Daoy (cell line): Measurements from ENCODE around the gene SNX10. TPM values are rescaled to one million over a fixed set of nuclear protein-coding genes. Genes with fewer than 3 reads are reported as not detected.

Experiments used
- DNase-seq: peaks from one replicate; pipeline ENCODE4 v3.0.0-alpha.2; 2015; ENCODE audit warnings: low read depth
- total RNA-seq: library from RNA; depleted of rRNA; stranded (reverse); fragments of >200 nt; shearing (Covaris generic); gene quantifications from 2 replicates; pipeline ENCODE4 v1.2.3, GENCODE V29; 2014; rRNA removed

The SNX10 gene
- total RNA-seq, 1 experiment from 2014 or later = 54.2 TPM

DNA sequence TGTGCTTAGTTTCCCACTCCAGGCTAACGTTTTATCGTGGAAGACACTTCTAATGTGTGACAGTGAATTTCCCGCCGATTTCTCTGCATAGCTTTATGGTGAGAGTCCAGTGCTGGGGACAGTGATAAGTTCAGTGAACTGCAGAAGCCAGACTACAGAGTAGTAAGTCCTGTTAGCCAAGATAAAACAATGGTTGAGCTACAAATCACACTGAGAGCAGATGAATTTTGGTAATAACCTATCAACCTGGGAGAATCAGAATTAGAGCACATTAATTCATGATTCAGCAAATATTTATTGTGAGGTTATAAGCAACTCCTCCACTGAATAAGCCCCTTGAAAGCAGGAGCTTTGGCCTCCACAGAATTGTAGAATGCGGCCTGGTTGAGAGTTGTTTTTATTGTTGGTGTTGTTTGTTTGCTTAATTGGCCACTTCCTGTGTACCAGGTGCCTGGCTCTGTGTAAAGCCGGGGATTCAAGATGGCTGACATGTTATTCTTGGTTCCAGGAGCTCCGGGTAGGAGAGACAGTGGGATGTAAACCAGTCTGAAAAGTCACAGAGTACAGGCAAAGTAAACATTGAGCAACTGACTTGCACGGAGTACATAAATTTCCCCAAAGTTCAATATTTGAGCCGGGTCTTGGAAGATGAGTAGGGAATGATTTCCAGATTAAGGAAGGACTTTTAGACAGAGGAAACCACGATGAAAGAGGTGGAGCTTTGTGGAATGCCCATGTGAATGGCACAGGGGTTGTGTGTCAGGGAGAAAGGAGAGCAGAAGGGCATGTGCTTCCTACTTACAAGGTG is 112.7 kb downstream of the SNX10 start:
- DNase-seq = no peak

DNA sequence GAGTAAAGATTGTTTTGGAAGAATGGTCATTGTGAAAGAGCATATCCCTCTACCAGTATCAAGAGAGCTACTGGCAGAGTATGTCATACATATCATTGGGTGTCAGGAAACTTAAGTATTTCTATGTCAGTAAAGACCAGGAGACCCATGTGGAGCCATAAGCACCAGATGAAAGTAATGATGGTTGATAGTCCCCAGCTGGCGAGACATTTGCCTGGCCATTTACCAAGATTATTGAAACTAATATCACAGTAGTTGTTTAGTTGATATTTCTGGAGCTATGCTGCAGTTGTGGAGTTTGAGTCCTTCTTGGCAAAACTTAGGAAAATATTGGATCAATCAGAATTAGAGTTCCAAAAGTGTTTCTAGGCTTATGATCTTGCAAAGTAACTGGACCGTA is 114.8 kb downstream of the SNX10 start:
- no peak for DNase-seq

DNA sequence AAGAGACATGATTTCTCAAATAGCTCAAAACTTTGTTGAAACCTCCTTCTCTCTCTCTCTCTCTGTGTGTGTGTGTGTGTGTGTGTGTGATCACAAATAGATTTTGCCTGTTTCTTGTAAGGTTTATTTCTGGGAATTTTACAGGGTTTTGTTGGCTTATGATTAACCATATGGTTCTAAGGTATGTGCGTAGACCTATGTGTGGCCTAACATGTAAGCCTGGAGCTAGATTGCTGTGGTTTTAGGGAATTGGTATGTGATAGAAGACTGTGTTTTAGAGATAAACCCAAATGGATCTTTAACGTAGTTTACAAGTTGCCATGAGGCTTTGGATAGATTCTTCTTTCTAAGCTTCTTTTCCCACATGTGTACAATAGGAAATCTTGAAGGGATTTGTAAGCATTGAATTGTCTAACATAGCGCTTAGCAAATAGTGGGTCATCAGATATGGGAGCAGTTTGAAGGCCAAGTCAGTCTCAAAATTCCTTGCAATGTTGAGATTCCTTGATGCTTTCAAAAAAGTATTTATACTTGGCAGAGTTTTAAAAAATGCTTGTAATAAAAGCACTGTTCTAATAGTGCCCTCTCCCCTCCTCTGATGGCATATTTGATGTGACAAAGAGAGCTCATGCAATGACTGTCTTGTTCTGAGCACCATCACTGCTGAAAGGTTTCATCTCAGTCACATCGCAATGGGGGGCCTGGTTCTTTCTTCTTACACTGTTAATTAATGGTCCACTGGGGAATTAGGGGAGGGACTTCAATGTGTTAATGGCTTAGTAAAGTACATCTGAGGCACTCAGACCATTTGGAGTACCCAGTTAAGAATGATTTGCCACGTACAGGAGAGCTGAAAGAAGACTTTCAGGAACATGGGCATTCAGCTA is 118.2 kb downstream of the SNX10 start:
- no peak for DNase-seq

DNA sequence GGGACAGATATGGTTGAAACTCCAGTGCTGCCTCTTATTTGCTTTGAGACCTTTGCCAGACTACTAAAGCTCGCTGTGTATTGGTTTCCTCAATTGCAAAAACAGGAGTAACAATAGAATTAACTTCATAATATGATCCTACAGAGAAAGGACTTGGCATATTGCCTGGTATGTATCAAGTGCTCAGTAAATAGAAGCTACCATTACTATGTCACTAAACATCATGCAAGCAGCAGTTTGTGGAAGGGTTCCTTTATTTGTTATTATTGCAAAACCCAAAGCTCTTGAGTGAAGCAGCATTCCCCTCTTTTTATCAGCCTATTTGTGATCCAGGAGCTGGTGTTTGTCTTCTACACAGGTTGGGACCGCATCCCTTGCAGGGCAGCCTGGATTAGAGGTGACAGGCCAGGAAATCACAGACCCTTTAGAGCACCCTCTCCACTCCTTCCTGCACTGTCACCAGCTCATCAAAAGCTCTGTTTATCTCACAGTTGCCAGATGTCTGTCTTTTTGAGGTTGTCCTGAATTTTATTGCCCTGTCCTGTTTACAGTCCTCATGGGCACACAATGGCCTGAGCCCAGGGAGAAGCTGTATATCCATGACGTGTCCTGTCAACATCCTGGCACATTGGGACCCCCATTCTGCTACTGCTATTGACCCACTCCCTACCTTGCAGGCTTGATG is 121.5 kb downstream of the SNX10 start:
- no peak for DNase-seq

DNA sequence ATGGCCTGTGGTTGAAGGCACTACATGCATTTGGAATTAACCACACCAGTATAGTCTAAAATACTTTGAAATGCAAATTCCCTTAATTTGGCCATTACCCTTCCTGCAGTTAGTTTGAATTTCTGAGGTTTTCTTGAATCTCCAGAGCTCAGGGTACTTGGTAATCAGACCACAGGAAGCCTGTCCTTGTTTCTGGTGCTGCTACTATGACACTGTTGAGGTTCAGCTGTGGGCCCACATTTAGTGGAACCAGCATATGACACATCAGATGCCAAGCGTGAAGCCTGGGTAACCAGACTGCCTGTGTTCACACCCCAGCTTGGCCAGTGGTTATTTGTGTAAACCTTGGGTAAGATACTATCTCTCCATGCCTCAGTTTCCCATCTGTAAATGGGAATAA is 124.3 kb downstream of the SNX10 start:
- no peak for DNase-seq

DNA sequence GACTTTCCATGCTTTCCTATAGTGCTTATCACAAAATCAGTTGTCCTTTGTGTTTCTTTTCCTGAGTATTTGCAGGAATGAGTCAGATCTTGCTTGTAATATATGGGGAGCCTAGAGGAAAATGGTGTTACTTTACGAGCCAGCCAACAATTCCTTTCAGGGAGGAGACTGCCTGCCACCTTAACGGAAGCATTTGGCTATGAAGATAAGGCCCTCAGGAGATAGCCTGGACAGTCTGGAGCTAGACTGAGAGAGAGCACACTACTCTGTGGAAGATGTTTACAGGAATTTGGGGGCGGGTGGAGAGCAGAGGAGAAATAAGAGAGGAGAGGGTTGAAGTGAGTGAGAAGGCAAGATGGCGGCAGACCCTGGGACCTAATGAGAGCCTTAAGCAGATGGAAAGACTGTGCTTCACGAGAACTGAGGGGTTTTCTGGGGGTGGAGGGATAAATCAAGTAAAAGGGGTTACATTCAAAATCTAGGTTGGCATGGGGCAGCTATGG is 126.3 kb downstream of the SNX10 start:
- DNase-seq = peak; percentile 33

DNA sequence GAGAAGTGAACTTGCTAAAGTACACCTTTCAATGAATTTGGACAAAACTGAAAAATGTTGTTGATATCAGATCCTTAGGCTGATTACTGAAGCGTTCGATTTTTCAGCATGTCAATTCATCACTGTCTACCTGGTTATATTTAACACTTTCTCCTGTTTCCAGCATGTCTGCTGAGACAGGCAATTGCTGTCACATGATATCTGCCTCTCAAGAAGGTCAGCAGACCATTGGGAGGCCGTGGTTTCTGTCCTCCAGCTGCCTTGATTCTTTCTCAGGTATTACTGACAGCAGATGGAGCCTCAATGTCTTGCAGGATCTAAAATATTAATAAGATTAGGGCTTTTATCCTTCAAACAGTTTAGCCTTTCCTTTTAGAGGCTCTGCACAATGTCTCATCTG is 127.5 kb downstream of the SNX10 start:
- no peak for DNase-seq

DNA sequence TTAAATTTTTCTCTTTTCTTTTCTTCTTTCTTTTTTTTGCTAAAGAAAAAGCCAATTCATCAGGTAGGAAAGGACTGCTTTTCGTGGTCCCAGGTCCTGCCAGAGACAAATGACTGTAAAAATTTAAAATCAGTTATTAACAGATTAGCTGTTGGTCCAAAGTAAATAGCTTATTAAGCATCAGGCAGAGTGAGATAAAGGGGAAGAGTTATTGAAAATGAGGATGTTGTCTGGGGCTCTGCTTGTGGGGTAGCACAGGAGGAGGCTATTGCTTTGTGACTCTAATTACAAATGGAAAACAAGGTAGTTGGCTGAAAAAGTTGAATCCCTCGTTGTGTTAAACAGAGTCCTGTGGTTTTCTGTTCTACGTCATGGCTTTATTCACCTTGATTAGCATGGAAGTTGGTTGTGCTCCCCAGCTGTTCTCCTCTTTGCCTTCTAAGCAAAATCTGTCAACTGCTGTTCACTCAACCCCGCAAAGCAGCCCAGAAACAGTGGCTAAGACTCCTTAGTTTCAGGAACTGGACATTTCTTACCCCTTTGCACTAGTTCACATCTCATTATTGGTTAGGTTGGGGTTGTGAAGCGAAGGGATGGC is 128.9 kb downstream of the SNX10 start:
- DNase-seq = no peak

DNA sequence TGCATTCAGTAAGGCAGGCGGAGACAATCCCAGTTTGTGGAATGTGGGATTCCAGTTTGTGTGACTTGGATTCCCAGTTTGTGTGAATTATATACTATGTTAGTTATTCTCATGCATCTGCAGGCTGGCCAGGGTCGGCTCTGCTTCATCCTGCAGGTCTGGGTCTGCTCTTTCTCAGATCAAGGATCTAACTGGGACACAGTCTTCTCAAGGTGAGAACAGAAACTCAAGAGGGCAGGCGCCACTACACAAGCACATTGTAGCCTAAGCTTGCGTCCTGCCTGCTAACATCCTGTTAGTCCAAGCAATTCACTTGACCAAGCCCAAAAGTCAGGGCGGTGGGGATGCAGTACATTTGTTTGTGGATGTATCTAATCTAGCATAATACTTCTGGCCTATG is 131.1 kb downstream of the SNX10 start:
- DNase-seq = no peak

DNA sequence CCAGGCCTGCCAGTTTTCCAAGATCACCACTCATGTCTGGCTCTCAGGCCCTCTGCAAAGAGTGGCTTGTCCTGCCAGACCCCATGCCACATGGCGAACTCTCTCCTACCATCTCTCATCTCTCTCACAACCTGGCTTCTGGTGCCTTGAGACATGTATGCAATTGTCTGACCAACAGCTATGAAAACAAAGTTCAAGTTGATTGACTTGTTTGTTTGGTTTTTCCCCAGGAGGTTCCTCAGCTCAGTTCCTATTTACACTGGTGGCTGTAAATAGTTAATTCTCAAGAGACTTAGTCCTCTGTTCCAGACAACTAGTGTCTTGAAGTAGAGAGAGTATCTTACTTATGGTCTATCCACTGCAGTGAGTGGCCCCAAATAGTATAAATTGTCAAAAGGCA is 131.8 kb downstream of the SNX10 start:
- DNase-seq = no peak

Other genes starting within 250 kb of the SNX10 start
- gene NFE2L3, start 139.7 kb upstream of the SNX10 start, total RNA-seq = 273 and 296 TPM in 2 replicates
- gene HNRNPA2B1, start 91.1 kb upstream of the SNX10 start, total RNA-seq = 412 and 512 TPM in 2 replicates
- gene CBX3, start 90.1 kb upstream of the SNX10 start, total RNA-seq = 495 and 643 TPM in 2 replicates